K562 (cell line): ENCODE data around the gene CMTM4. TPM values are rescaled to one million over a fixed set of nuclear protein-coding genes. Genes with fewer than 3 reads are reported as not detected.
A peak's percentile ranks its signal among the peaks of the same experiment; 100 is the strongest.

Experiments
- ATAC-seq: fragments of 200-7000 bp; cut with Tn5 transposase; 3 replicates; pipeline ENCODE4 v1.9.1; 2020; ENCODE audit warnings: moderate library complexity
- BruUV-seq: library from RNA; stranded (reverse); fragments of 400-500 nt; replicated peaks from 2 replicates; lab custom pipeline; 2021; lab: Mats Ljungman, UMichigan
- CTCF ChIA-PET: fragments of 300-600 bp; formaldehyde crosslinking; extraction: SDS; loops from one replicate; lab custom pipeline; 2021; ENCODE audit warnings: low intra/inter-chr PET ratio; lab: Yijun Ruan, JAX
- POLR2A ChIA-PET: fragments of 300-600, 350-650 bp; sonication (Branson Sonifier 250); formaldehyde crosslinking; extraction: SDS; loops from one replicate; lab custom pipeline; 2021; ENCODE audit warnings: antibody characterized with exemption, inconsistent platforms; lab: Yijun Ruan, JAX
- DNase-seq, 4 experiments: peaks; one replicate each; pipeline versions ENCODE4 v3.0.0 to v3.0.0-alpha.2; 2011 to 2018; ENCODE audit warnings: low spot score in 3 of 4, mixed read lengths in 3 of 4; ENCODE audit errors: extremely low read depth in 1 of 4
- FAIRE-seq: peaks from 2 replicates; lab custom pipeline; 2011; peaks lifted over from hg19 to GRCh38; lab: Jason Lieb, UNC
- H2AFZ ChIP-seq: 2 replicates; pipeline ENCODE4 v1.6.0; 2011; ENCODE audit warnings: low read depth, low read length, control low read depth, inconsistent platforms
- H3K27ac ChIP-seq: fragments of 200-600 bp; 3 replicates; pipeline ENCODE4 v1.8.0; 2011; ENCODE audit warnings: low read depth, mild to moderate bottlenecking, control low read depth, inconsistent platforms, low read length, moderate library complexity, mixed read lengths; ENCODE audit errors: extremely low read depth
- H3K27me3 ChIP-seq, 2 experiments: fragments of 300-600 bp in 1 of 2; 2 replicates in 1 of 2; 3 replicates in 1 of 2; pipeline versions ENCODE4 v1.6.0 to v1.8.0; 2011; ENCODE audit warnings: inconsistent platforms in 2 of 2, low read length in 2 of 2, mild to moderate bottlenecking in 1 of 2, mixed read lengths in 1 of 2, moderate library complexity in 1 of 2; ENCODE audit not compliant: control insufficient read depth in 2 of 2, insufficient read depth in 2 of 2
- H3K36me3 ChIP-seq: fragments of 300-600 bp; 3 replicates; pipeline ENCODE4 v1.8.0; 2011; ENCODE audit warnings: mild to moderate bottlenecking, low read length, inconsistent platforms; ENCODE audit not compliant: control insufficient read depth, insufficient read depth
- H3K4me1 ChIP-seq, 2 experiments: fragments of 200-600 bp in 1 of 2; replicated peaks in 1 of 2; 2 replicates in 1 of 2; 3 replicates in 1 of 2; pipeline versions ENCODE4 v1.5.1 to v1.8.0; 2011; ENCODE audit warnings: inconsistent platforms in 2 of 2, low read length in 2 of 2, mild to moderate bottlenecking in 1 of 2, mixed read lengths in 1 of 2, moderate library complexity in 1 of 2; ENCODE audit not compliant: control insufficient read depth in 2 of 2, insufficient read depth in 2 of 2
- H3K4me2 ChIP-seq: 2 replicates; pipeline ENCODE4 v1.6.1; 2011; ENCODE audit warnings: low read length, control low read depth, inconsistent platforms, mixed read lengths; ENCODE audit not compliant: insufficient read depth
- H3K4me3 ChIP-seq: fragments of 200-600 bp; sonication (generic), shearing (Covaris generic); 2 replicates; pipeline ENCODE4 v1.5.1; 2016; ENCODE audit warnings: control low read depth, inconsistent platforms
- H3K79me2 ChIP-seq: fragments of 200-600 bp; 3 replicates; pipeline ENCODE4 v1.8.0; 2011; ENCODE audit warnings: low read length, inconsistent platforms; ENCODE audit not compliant: control insufficient read depth, insufficient read depth
- H3K9ac ChIP-seq, 2 experiments: 2 replicates each; pipeline versions ENCODE4 v1.6.0 to v1.6.1; 2011; ENCODE audit warnings: low read depth in 2 of 2, low read length in 2 of 2, control low read depth in 1 of 2, inconsistent platforms in 1 of 2, mild to moderate bottlenecking in 1 of 2, mixed read lengths in 1 of 2; ENCODE audit not compliant: insufficient read depth in 1 of 2
- H3K9me1 ChIP-seq: one replicate; pipeline ENCODE4 v1.6.0; 2011; ENCODE audit warnings: inconsistent platforms, mild to moderate bottlenecking, low read length, moderate library complexity; ENCODE audit not compliant: control insufficient read depth, insufficient read depth
- H3K9me3 ChIP-seq: replicated peaks from 2 replicates; pipeline ENCODE4 v1.5.1; 2011; ENCODE audit warnings: low read depth, low read length, inconsistent platforms; ENCODE audit not compliant: control insufficient read depth, insufficient read depth
- H4K20me1 ChIP-seq: replicated peaks from 2 replicates; pipeline ENCODE4 v1.6.1; 2011; ENCODE audit warnings: low read length, inconsistent platforms, mixed read lengths; ENCODE audit not compliant: control insufficient read depth, insufficient read depth
- BRF1 ChIP-seq: IDR thresholded peaks from 3 replicates; pipeline ENCODE4 v1.6.1; 2011; ENCODE audit warnings: borderline replicate concordance, mild to moderate bottlenecking; ENCODE audit not compliant: insufficient read length; ENCODE audit errors: extremely low read depth
- CBFA2T2 ChIP-seq: fragments of 450-650 bp; conservative IDR thresholded peaks from 2 replicates; pipeline ENCODE4 v1.6.1; 2017; ENCODE audit warnings: mild to moderate bottlenecking
- CBX2 ChIP-seq: fragments of 200-600 bp; sonication (generic); IDR thresholded peaks from one replicate; pipeline ENCODE4 v1.6.1; 2012; ENCODE audit warnings: mild to moderate bottlenecking, low read length, inconsistent platforms; ENCODE audit not compliant: insufficient read depth, poor library complexity, severe bottlenecking
- GATAD2B ChIP-seq: fragments of 450-650 bp; IDR thresholded peaks from 2 replicates; pipeline ENCODE4 v1.6.1; 2017; ENCODE audit warnings: mild to moderate bottlenecking, borderline replicate concordance
- HNRNPH1 ChIP-seq: fragments of 200-400 bp; formaldehyde crosslinking; optimal IDR thresholded peaks from 2 replicates; pipeline ENCODE3; 2017; ENCODE audit warnings: low read depth, mild to moderate bottlenecking, low read length, moderate library complexity
- MAFK ChIP-seq: IDR thresholded peaks from 2 replicates; pipeline ENCODE4 v1.6.1; 2011; ENCODE audit warnings: low read length, improper control_type of control experiment
- NCOA1 ChIP-seq: fragments of 450-650 bp; IDR thresholded peaks from 2 replicates; pipeline ENCODE4 v1.6.1; 2016; ENCODE audit warnings: low read depth
- NCOA2 ChIP-seq, 2 experiments: fragments of 450-650 bp; IDR thresholded peaks; 2 replicates each; pipeline ENCODE4 v1.6.1; 2018; ENCODE audit warnings: mild to moderate bottlenecking in 2 of 2, moderate library complexity in 1 of 2; ENCODE audit not compliant: partially characterized antibody in 2 of 2
- SLC30A9 ChIP-seq: fragments of 250-450 bp; sonication (Bioruptor Pico); IDR thresholded peaks from 2 replicates; pipeline ENCODE4 v1.8.0; 2022; ENCODE audit warnings: mild to moderate bottlenecking, moderate library complexity
- STAT5A ChIP-seq: IDR thresholded peaks from 2 replicates; pipeline ENCODE4 v1.6.1; 2012; ENCODE audit warnings: low read length, inconsistent platforms, borderline replicate concordance
- XRCC5 ChIP-seq: fragments of 200-400 bp; formaldehyde crosslinking; IDR thresholded peaks from 2 replicates; pipeline ENCODE4 v1.6.1; 2017; ENCODE audit warnings: low read depth, mild to moderate bottlenecking, low read length
- ZNF609 ChIP-seq: sonication (generic); formaldehyde crosslinking; IDR thresholded peaks from 2 replicates; pipeline ENCODE4 v1.8.1; 2023; ENCODE audit warnings: missing genetic modification reagents, mild to moderate bottlenecking, borderline replicate concordance
- WGBS: fragments of 100-300 bp; shearing (Covaris generic); methylation state at CpG from one replicate; pipeline ENCODE4 v1.1.6; 2016; ENCODE audit warnings: low coverage, mixed read lengths; ENCODE audit not compliant: insufficient coverage; ENCODE audit errors: missing lambda C conversion rate; 5-methylcytosine and 5-hydroxymethylcytosine counted together
- in situ Hi-C: fragments of 300-500 bp; cut with MboI; formaldehyde crosslinking; loops from 4 replicates; pipeline ENCODE4 v1.15.0; 2018; ENCODE audit warnings: inconsistent platforms, mixed read lengths
- intact Hi-C: fragments of 100-400 bp; cut with micrococcal nuclease; formaldehyde crosslinking; loops from 2 replicates; pipeline ENCODE4 v1.14.2; 2022
- polyA plus RNA-seq, 8 experiments: library from polyadenylated mRNA; depleted of rRNA in 4 of 8; stranded (reverse) in 5 of 8; unstranded in 3 of 8; fragments of >200 nt; fragmentation: Nextera tagmentation in 2 of 8; fragmentation: Illumina TruSeq in 1 of 8; extraction: Ambion mirVana in 2 of 8; extraction: Trizol in 1 of 8; gene quantifications; 2 replicates each; pipeline versions ENCODE4 v1.2.1 to v1.2.3, GENCODE V29; 2011 to 2014; ENCODE audit warnings: inconsistent platforms in 1 of 8, missing spikeins in 1 of 8
- total RNA-seq, 7 experiments: library from RNA; depleted of rRNA in 6 of 7; stranded (reverse); fragments of >200 nt in 6 of 7; fragmentation: Illumina TruSeq in 2 of 7; extraction: Trizol in 2 of 7; gene quantifications; 2 replicates each; pipeline versions ENCODE4 v1.2.1 to v1.2.3, GENCODE V29; 2011 to 2021; ENCODE audit warnings: low replicate concordance in 1 of 7

Gene CMTM4
- total and polyA plus RNA-seq, 9 of the 15 experiments (the other 6 are each of a cell fraction or from before 2014, with no cell fraction given): 2.0 to 21.3 (median 12.5) TPM

GRCh38 chr16:66623755-66624154, 72.8 kb downstream of the CMTM4 start:
- no TSS peak for BruUV-seq
- H3K27me3 ChIP-seq: no peaks in the 10 kb centered on the region
- no peaks in the 10 kb centered on the region for H4K20me1 ChIP-seq
- H3K79me2 ChIP-seq: no peaks in the 10 kb centered on the region
- peaks cover 23% of the 10 kb centered on the region; the same call in 2 of the 3 replicates for H3K36me3 ChIP-seq
- no peaks in the 10 kb centered on the region for H3K9me3 ChIP-seq
- ATAC-seq (no peak), FAIRE-seq (no peak), DNase-seq (no peak)
- H3K4me3 ChIP-seq: no peak overlapping the region
- 81% methylated on average over 3 of the region's 3 CpGs for WGBS
- H3K9ac ChIP-seq: no peak overlapping the region
- H3K9me1 ChIP-seq: no peaks in the 10 kb centered on the region
- H3K27ac ChIP-seq: no peak overlapping the region
- ChIA-PET CTCF (no interaction called here), POLR2A (interaction anchor here (0.8 to 1.0 kb wide), 2 partner anchors 16 to 20 kb away, joined by 3 read pairs; no protein-coding TSS in a partner anchor)
- no peak overlapping the region for H2AFZ ChIP-seq
- in situ Hi-C loops (no loop called here), intact Hi-C loops (no loop called here)
- TF ChIP-seq CBX2: no peak
- peaks cover 19 to 38% of the 10 kb centered on the region in 2 experiments for H3K4me1 ChIP-seq
- H3K4me2 ChIP-seq: no peak overlapping the region

- 0 out of 3 replicates have a peak, but pooled peaks have one; percentile 7 for ATAC-seq
- no TSS peak for BruUV-seq
- TF ChIP-seq HNRNPH1: no peak
- no peak for TF ChIP-seq XRCC5
- no peak for TF ChIP-seq NCOA1
- no peak for TF ChIP-seq ZNF609 (CRISPR knock-in tag)
- no peak for TF ChIP-seq NCOA2 (IDR thresholded peaks at IDR 0.05; ENCODE audit: partially characterized antibody in 2 of 2)
- TF ChIP-seq CBFA2T2: peak; percentile 36
- no peak for TF ChIP-seq GATAD2B
- TF ChIP-seq MAFK: no peak
- TF ChIP-seq SLC30A9: no peak
- no peak for TF ChIP-seq STAT5A
- no peak for TF ChIP-seq BRF1
These were observed 73.7 kb downstream of the CMTM4 start for GRCh38 chr16:66622863-66623262.

More at GRCh38 chr16:66622863-66623262, 73.7 kb downstream of the CMTM4 start:
- no peak overlapping the region for H2AFZ ChIP-seq
- H3K27me3 ChIP-seq: no peaks in the 10 kb centered on the region
- H3K36me3 ChIP-seq: peaks cover 28% of the 10 kb centered on the region; the same call in 2 of the 3 replicates
- H3K4me1 ChIP-seq: peaks cover 27 to 46% of the 10 kb centered on the region in 2 experiments
- no peak overlapping the region; the same call in 1 of the 2 replicates for H3K4me2 ChIP-seq
- no peaks in the 10 kb centered on the region for H4K20me1 ChIP-seq
- H3K9me3 ChIP-seq: no peaks in the 10 kb centered on the region
- in situ Hi-C loops (no loop called here), intact Hi-C loops (no loop called here)
- ChIA-PET CTCF (no interaction called here), POLR2A (no interaction called here)
- DNase-seq (peak in 1 of 4 experiments; percentile 73), FAIRE-seq (peak; percentile 85)
- no peaks in the 10 kb centered on the region for H3K79me2 ChIP-seq
- H3K9ac ChIP-seq: 0 out of 4 replicates have a peak overlapping the region, but pooled peaks of 1 of the 2 experiments have one; percentile 32
- 15% methylated on average over 3 of the region's 3 CpGs for WGBS
- H3K27ac ChIP-seq: no peak overlapping the region
- no peaks in the 10 kb centered on the region for H3K9me1 ChIP-seq
- H3K4me3 ChIP-seq: no peak overlapping the region
